DOHH2 (cell line): ENCODE data around the gene SPRED3.

Source experiments
- EZH2phosphoT487 ChIP-seq: fragments of 200-600 bp; sonication (generic); IDR thresholded peaks from 2 replicates; pipeline ENCODE4 v1.6.1; 2017; ENCODE audit warnings: borderline replicate concordance, mild to moderate bottlenecking, antibody characterized with exemption, low read length, moderate library complexity, mixed read lengths
- TF ChIP-seq, protein P1 (sequence below): fragments of 200-600 bp; sonication (generic); IDR thresholded peaks from one replicate; pipeline ENCODE4 v1.5.1; 2014; ENCODE audit warnings: antibody characterized with exemption, mild to moderate bottlenecking, low read depth, low read length; ENCODE audit not compliant: poor library complexity, severe bottlenecking

DNA sequence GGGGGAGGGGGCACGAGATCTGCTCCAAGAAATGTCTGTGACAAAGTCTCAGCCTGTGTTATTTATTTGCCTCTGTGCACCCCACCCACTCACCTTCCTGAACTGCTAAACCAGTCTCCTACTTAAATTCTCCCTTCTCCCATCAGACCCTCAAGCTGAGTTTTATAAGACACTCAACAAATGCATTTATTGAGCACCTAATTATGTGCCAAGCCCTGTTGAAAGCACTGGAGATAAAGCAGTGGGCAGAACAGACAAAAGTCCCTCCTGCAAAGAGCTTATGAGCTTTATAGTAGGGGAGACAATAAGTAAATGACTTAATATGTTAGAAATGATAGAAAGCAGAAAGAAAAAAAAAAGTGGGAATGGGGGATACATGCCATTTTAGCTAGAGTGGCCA is 11.0 kb downstream of the SPRED3 start:
- TF ChIP-seq, protein P1, sequence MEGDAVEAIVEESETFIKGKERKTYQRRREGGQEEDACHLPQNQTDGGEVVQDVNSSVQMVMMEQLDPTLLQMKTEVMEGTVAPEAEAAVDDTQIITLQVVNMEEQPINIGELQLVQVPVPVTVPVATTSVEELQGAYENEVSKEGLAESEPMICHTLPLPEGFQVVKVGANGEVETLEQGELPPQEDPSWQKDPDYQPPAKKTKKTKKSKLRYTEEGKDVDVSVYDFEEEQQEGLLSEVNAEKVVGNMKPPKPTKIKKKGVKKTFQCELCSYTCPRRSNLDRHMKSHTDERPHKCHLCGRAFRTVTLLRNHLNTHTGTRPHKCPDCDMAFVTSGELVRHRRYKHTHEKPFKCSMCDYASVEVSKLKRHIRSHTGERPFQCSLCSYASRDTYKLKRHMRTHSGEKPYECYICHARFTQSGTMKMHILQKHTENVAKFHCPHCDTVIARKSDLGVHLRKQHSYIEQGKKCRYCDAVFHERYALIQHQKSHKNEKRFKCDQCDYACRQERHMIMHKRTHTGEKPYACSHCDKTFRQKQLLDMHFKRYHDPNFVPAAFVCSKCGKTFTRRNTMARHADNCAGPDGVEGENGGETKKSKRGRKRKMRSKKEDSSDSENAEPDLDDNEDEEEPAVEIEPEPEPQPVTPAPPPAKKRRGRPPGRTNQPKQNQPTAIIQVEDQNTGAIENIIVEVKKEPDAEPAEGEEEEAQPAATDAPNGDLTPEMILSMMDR, result no peak
- no peak for TF ChIP-seq EZH2phosphoT487
